ENCODE results near the gene CPNE5. TPM values are rescaled to one million over a fixed set of nuclear protein-coding genes. Genes with fewer than 3 reads are reported as not detected.

CPNE5 gene
- total and polyA plus RNA-seq, 3 donors from 2014 or later: 44.2 to 137 (median 97.8) TPM

DNA sequence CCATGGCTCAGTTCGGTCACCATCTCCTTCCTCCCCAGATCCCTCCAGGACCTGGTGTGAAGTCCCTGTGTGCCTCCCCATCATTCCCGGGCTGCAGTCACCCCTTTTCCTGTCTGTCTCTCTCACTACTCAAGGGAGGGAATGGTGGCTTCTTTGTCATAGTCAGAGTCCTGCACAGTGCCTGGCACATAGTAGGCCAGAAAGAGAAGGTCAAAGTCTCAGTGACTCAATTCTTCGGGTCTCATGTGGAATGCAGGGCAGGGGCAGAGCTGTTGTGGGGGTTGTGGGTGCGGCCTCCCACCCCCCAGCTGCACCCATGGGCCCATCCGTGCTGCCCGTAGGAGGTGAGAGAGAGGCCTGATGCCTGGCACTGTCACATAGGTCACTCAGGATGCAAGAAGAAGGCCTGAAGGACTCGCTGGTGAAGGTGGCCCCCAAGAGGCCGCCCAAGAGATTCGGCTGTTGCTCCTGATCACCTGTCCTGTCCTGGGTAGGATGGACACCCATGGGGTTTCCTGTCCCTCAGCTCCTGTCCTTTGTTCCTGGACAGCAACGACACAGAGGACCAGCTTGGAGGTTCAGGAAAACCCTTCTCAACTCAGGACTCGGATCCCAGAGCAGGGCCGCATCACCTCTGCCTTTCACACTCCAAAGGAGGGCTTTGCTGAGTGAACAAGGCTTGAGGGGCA, 107.5 kb downstream of the CPNE5 start:
- Histone ChIP-seq H3K27me3 (no peaks in the 10 kb centered on the region), H3K36me3 (ENCODE audit: low read depth, missing control alignments) (no peaks in the 10 kb centered on the region), H3K4me3 (no peak overlapping the region), H3K4me1 (peaks cover 12% of the 10 kb centered on the region), H3K9me3 (no peaks in the 10 kb centered on the region), H3K27ac (no peak overlapping the region)
- intact Hi-C loops (cut with DNase I; ENCODE audit: low total_unique reads): no loop called here
- 90 to 96% methylated on average over 8 to 12 of the region's 12 CpGs for WGBS, 2 donors
- TF ChIP-seq, protein P1, sequence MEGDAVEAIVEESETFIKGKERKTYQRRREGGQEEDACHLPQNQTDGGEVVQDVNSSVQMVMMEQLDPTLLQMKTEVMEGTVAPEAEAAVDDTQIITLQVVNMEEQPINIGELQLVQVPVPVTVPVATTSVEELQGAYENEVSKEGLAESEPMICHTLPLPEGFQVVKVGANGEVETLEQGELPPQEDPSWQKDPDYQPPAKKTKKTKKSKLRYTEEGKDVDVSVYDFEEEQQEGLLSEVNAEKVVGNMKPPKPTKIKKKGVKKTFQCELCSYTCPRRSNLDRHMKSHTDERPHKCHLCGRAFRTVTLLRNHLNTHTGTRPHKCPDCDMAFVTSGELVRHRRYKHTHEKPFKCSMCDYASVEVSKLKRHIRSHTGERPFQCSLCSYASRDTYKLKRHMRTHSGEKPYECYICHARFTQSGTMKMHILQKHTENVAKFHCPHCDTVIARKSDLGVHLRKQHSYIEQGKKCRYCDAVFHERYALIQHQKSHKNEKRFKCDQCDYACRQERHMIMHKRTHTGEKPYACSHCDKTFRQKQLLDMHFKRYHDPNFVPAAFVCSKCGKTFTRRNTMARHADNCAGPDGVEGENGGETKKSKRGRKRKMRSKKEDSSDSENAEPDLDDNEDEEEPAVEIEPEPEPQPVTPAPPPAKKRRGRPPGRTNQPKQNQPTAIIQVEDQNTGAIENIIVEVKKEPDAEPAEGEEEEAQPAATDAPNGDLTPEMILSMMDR (IDR thresholded peaks at IDR 0.05): no peak
- no peak for TF ChIP-seq POLR2A (IDR thresholded peaks at IDR 0.05)
- no peak for DNase-seq

DNA sequence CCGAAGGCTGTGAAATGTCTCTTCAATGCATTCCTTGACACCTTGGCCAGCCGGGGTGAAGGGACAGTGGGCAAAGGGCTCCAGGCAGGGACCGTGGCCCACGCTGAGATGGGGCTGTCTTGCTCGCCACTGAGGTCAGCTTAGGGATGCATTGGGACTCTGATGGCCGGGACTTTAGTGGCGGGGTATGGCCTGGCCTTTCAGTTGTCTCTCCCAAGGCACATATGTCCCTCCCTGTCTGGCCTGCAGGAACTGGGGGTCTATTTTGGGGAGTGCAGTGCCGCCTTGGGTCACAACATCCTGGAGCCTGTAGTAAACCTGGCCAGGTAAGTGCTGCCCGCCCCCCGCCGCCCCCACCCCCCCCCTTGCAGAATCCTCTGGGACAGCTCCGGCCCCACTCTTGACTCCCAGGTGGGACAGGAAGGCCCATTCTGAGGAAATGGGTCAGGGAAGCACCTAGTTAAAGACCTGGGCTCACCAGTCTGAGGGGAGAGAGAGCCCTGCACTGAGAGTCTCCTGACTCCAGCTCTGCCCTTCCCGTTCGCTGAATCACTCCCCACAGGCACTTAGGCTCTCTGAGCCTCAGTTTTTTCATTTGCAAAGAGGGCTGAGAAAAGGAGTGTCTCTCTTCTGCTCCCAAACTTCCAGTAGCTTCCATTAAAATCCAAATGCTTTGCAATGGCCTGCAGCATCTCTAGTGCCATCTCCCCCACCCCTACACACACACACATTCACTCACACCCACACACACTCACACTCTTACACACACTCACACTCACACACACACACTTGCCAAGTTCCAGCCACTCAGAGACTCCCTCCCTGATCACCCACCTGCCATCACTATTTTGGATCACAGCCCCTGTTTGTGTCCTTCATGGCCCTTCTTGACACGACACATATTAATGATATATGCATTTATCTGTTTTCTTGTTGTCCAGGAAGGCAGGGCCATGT, 108.5 kb downstream of the CPNE5 start:
- Histone ChIP-seq H3K4me1 (peaks cover 12% of the 10 kb centered on the region), H3K36me3 (ENCODE audit: low read depth, missing control alignments) (no peaks in the 10 kb centered on the region), H3K4me3 (no peak overlapping the region), H3K27ac (no peak overlapping the region), H3K9me3 (no peaks in the 10 kb centered on the region), H3K27me3 (no peaks in the 10 kb centered on the region)
- intact Hi-C loops (cut with DNase I; ENCODE audit: low total_unique reads): no loop called here
- TF ChIP-seq POLR2A (IDR thresholded peaks at IDR 0.05): no peak
- TF ChIP-seq, protein P1 (IDR thresholded peaks at IDR 0.05): no peak
- 86 to 89% methylated on average over 10 to 15 of the region's 15 CpGs for WGBS, 2 donors
- DNase-seq: no peak

GRCh38 chr6:36729161-36729524, 110.1 kb downstream of the CPNE5 start:
- no peaks in the 10 kb centered on the region for H3K9me3 ChIP-seq
- H3K27me3 ChIP-seq: no peaks in the 10 kb centered on the region
- peaks cover 3% of the 10 kb centered on the region for H3K4me1 ChIP-seq
- intact Hi-C loops (cut with DNase I; ENCODE audit: low total_unique reads): no loop called here
- DNase-seq: no peak
- no peaks in the 10 kb centered on the region for H3K36me3 ChIP-seq (ENCODE audit: low read depth, missing control alignments)
- 42 to 50% methylated on average over 3 of the region's 3 CpGs for WGBS, 2 donors
- H3K27ac ChIP-seq: no peak overlapping the region
- H3K4me3 ChIP-seq: no peak overlapping the region
- no peak for TF ChIP-seq POLR2A (IDR thresholded peaks at IDR 0.05)
- TF ChIP-seq, protein P1 (IDR thresholded peaks at IDR 0.05): no peak

DNA sequence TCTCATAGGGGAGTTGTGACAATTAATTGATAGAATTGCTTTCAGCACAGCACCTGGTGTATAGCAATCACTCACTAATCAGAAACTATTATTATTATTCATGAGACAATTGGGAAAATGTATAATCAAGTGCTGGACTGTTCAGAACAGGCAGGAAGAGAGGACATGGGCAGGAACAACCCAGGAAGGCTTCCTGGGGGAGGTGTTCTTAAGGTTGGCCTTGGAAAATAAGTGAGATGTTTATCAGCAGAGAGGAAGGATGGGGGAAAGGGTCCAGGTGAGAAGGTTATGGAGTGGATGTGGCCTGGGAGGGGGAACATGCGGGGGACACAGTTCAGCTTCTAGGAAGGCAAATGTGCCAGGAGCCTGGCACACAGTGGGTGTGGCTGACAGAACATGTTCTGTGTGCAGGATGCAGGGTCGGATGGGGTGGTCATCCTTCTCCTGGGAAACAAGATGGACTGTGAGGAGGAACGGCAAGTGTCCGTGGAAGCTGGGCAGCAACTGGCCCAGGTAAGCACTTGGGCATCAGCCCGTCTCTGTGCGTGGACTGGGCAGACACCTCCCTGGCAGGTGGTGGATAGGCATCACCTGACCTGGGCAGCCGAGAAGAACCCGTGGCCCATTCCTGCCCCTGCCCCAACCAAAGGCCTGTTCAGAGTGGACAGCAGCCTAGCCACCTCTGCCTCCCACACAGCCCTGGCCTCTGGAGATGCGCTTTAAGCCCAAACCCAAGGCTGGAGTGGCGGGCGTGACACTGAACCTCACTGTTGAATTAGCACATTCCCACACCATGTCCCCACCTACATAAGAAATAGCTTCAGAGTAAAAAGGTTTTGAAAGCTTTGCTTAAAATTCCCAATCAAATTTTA, 110.7 kb downstream of the CPNE5 start:
- H3K9me3 ChIP-seq: no peaks in the 10 kb centered on the region
- no peaks in the 10 kb centered on the region for H3K27me3 ChIP-seq
- TF ChIP-seq, protein P1 (IDR thresholded peaks at IDR 0.05): no peak
- no peak for TF ChIP-seq POLR2A (IDR thresholded peaks at IDR 0.05)
- H3K4me1 ChIP-seq: peaks cover 3% of the 10 kb centered on the region
- H3K4me3 ChIP-seq: no peak overlapping the region
- 74 to 83% methylated on average over 9 to 11 of the region's 11 CpGs for WGBS, 2 donors
- intact Hi-C loops (cut with DNase I; ENCODE audit: low total_unique reads): no loop called here
- DNase-seq: no peak
- H3K27ac ChIP-seq: no peak overlapping the region
- no peaks in the 10 kb centered on the region for H3K36me3 ChIP-seq (ENCODE audit: low read depth, missing control alignments)
